ENCODE data around the gene YJEFN3.

GRCh38 chr19:19563348-19563848, 34.7 kb downstream of the YJEFN3 start:
- TF ChIP-seq, protein P1, sequence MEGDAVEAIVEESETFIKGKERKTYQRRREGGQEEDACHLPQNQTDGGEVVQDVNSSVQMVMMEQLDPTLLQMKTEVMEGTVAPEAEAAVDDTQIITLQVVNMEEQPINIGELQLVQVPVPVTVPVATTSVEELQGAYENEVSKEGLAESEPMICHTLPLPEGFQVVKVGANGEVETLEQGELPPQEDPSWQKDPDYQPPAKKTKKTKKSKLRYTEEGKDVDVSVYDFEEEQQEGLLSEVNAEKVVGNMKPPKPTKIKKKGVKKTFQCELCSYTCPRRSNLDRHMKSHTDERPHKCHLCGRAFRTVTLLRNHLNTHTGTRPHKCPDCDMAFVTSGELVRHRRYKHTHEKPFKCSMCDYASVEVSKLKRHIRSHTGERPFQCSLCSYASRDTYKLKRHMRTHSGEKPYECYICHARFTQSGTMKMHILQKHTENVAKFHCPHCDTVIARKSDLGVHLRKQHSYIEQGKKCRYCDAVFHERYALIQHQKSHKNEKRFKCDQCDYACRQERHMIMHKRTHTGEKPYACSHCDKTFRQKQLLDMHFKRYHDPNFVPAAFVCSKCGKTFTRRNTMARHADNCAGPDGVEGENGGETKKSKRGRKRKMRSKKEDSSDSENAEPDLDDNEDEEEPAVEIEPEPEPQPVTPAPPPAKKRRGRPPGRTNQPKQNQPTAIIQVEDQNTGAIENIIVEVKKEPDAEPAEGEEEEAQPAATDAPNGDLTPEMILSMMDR (IDR thresholded peaks at IDR 0.05): no peak
- TF ChIP-seq POLR2A (IDR thresholded peaks at IDR 0.05): no peak

Measured in esophagus squamous epithelium (tissue), 4 donors.